SK-N-SH (cell line): ENCODE data around the gene UGP2. TPM values are rescaled to one million over a fixed set of nuclear protein-coding genes. Genes with fewer than 3 reads are reported as not detected.

ENCODE experiments used
- CTCF ChIA-PET: fragments of 300-600, 350-600 bp; formaldehyde crosslinking; extraction: SDS; loops from one replicate; lab custom pipeline; 2021; lab: Yijun Ruan, JAX
- POLR2A ChIA-PET: fragments of 350-600 bp; sonication (Branson Sonifier 250); formaldehyde crosslinking; extraction: SDS; loops from one replicate; lab custom pipeline; 2020; ENCODE audit warnings: antibody characterized with exemption, inconsistent platforms; lab: Yijun Ruan, JAX
- DNase-seq: peaks from one replicate; pipeline ENCODE4 v3.0.0; 2012
- H2AFZ ChIP-seq: fragments of 200-600 bp; sonication (generic); 2 replicates; pipeline ENCODE4 v1.8.1; 2016; ENCODE audit warnings: antibody characterized with exemption, mild to moderate bottlenecking, low read depth
- H3F3A ChIP-seq: fragments of 200-600 bp; sonication (generic); replicated peaks from 2 replicates; pipeline ENCODE3; 2016; ENCODE audit warnings: antibody characterized with exemption, mild to moderate bottlenecking; ENCODE audit not compliant: insufficient read depth
- H3K27ac ChIP-seq, 2 experiments: fragments of 200-500 bp in 1 of 2; fragments of 200-600 bp in 1 of 2; sonication (Bioruptor generic) in 1 of 2; sonication (generic), shearing (Covaris generic) in 1 of 2; 2 replicates each; pipeline versions ENCODE4 v1.5.1 to v1.6.1; 2014 to 2016; ENCODE audit warnings: low read depth in 2 of 2, inconsistent platforms in 1 of 2, low read length in 1 of 2, mild to moderate bottlenecking in 1 of 2, mixed read lengths in 1 of 2
- H3K27me3 ChIP-seq: fragments of 200-600 bp; sonication (generic), shearing (Covaris generic); 2 replicates; pipeline ENCODE4 v1.6.1; 2016; ENCODE audit warnings: mixed run types; ENCODE audit not compliant: insufficient read depth
- H3K36me3 ChIP-seq, 2 experiments: fragments of 200-500 bp in 1 of 2; fragments of 200-600 bp in 1 of 2; sonication (Bioruptor generic) in 1 of 2; sonication (generic) in 1 of 2; replicated peaks in 1 of 2; 2 replicates each; pipeline versions ENCODE3 to v1.5.1; 2014 to 2016; ENCODE audit warnings: low read length in 1 of 2, mild to moderate bottlenecking in 1 of 2; ENCODE audit not compliant: insufficient read depth in 2 of 2, control insufficient read depth in 1 of 2
- H3K4me1 ChIP-seq, 2 experiments: fragments of 200-500 bp in 1 of 2; fragments of 200-600 bp in 1 of 2; sonication (Bioruptor generic) in 1 of 2; sonication (generic), shearing (Covaris generic) in 1 of 2; 2 replicates each; pipeline versions ENCODE4 v1.5.1 to v1.6.1; 2014 to 2016; ENCODE audit warnings: low read depth in 1 of 2, low read length in 1 of 2, mixed run types in 1 of 2; ENCODE audit not compliant: insufficient read depth in 2 of 2, control insufficient read depth in 1 of 2
- H3K4me2 ChIP-seq: fragments of 200-600 bp; sonication (generic), shearing (Covaris generic); 2 replicates; pipeline ENCODE4 v1.6.1; 2017; ENCODE audit warnings: mixed run types
- H3K4me3 ChIP-seq, 2 experiments: fragments of 200-500 bp in 1 of 2; fragments of 200-600 bp in 1 of 2; sonication (Bioruptor generic) in 1 of 2; sonication (generic), shearing (Covaris generic) in 1 of 2; 2 replicates each; pipeline versions ENCODE4 v1.5.1 to v1.8.1; 2014 to 2016; ENCODE audit warnings: low read depth in 2 of 2, inconsistent platforms in 1 of 2, low read length in 1 of 2, mild to moderate bottlenecking in 1 of 2, mixed read lengths in 1 of 2, moderate library complexity in 1 of 2
- H3K79me2 ChIP-seq: fragments of 200-600 bp; sonication (generic); 2 replicates; pipeline ENCODE4 v1.8.1; 2017; ENCODE audit warnings: mild to moderate bottlenecking; ENCODE audit not compliant: insufficient read depth
- H3K9ac ChIP-seq: fragments of 200-600 bp; sonication (generic); 2 replicates; pipeline ENCODE4 v1.6.1; 2017; ENCODE audit warnings: mixed run types
- H3K9me2 ChIP-seq: fragments of 200-600 bp; sonication (generic); 2 replicates; pipeline ENCODE4 v1.6.1; 2017; ENCODE audit warnings: mixed run types
- H3K9me3 ChIP-seq: fragments of 200-600 bp; sonication (generic); 2 replicates; pipeline ENCODE4 v1.6.1; 2017; ENCODE audit warnings: mixed run types, mild to moderate bottlenecking, moderate library complexity
- H4K20me1 ChIP-seq: fragments of 200-600 bp; sonication (generic); 2 replicates; pipeline ENCODE4 v1.6.1; 2017; ENCODE audit warnings: mild to moderate bottlenecking, mixed run types; ENCODE audit not compliant: insufficient read depth
- ELF1 ChIP-seq: IDR thresholded peaks from 2 replicates; pipeline ENCODE4 v1.4.0; 2012
- FOXJ3 ChIP-seq: sonication (generic); formaldehyde crosslinking; IDR thresholded peaks from 2 replicates; pipeline ENCODE4 v1.5.1; 2020; ENCODE audit warnings: mild to moderate bottlenecking, missing genetic modification reagents
- FOXM1 ChIP-seq: IDR thresholded peaks from 2 replicates; pipeline ENCODE4 v1.4.0; 2012; ENCODE audit warnings: low read depth, mild to moderate bottlenecking
- IRF3 ChIP-seq: fragments of 150-350 bp; IDR thresholded peaks from 2 replicates; pipeline ENCODE4 v1.6.1; 2016; ENCODE audit warnings: mild to moderate bottlenecking, low read depth, low read length
- MEF2A ChIP-seq: IDR thresholded peaks from 2 replicates; pipeline ENCODE4 v1.4.0; 2012; ENCODE audit warnings: low read depth, borderline replicate concordance
- PBX3 ChIP-seq: IDR thresholded peaks from 2 replicates; pipeline ENCODE4; 2012
- RAD21 ChIP-seq: IDR thresholded peaks from 2 replicates; pipeline ENCODE4 v1.6.1; 2012; ENCODE audit warnings: mild to moderate bottlenecking, low read length
- REST ChIP-seq: IDR thresholded peaks from 2 replicates; pipeline ENCODE4 v1.6.1; 2012; ENCODE audit warnings: mild to moderate bottlenecking, low read depth, low read length, moderate library complexity
- SIN3A ChIP-seq: IDR thresholded peaks from 2 replicates; pipeline ENCODE4 v1.6.1; 2012; ENCODE audit warnings: low read depth, mild to moderate bottlenecking, low read length, moderate library complexity, borderline replicate concordance
- TCF12 ChIP-seq: IDR thresholded peaks from 2 replicates; pipeline ENCODE4 v1.4.0; 2012
- USF1 ChIP-seq: IDR thresholded peaks from 2 replicates; pipeline ENCODE4 v1.4.0; 2012; ENCODE audit warnings: low read depth, borderline replicate concordance
- USF2 ChIP-seq: fragments of 150-350 bp; IDR thresholded peaks from 2 replicates; pipeline ENCODE4 v1.6.1; 2017; ENCODE audit warnings: antibody characterized with exemption, low read length, low read depth, borderline replicate concordance
- WGBS: methylation state at CpG from one replicate; pipeline ENCODE4 v1.1.6; 2017; ENCODE audit warnings: low lambda C conversion rate; 5-methylcytosine and 5-hydroxymethylcytosine counted together
- polyA plus RNA-seq, 3 experiments: library from polyadenylated mRNA; depleted of rRNA; stranded (reverse); fragments of >200 nt; gene quantifications; 2 replicates each; pipeline ENCODE4 v1.2.3, GENCODE V29; 2012

The UGP2 gene
- polyA plus RNA-seq, 1 of the 3 experiments (the other 2 are of a cell fraction): 30.1 TPM

GRCh38 chr2:63863707-63864106, 22.0 kb downstream of the UGP2 start:
- no peaks in the 10 kb centered on the region for H3F3A ChIP-seq
- CTCF ChIA-PET: interaction anchor here (0.6 to 6.6 kb wide), 5 partner anchors 11 to 190 kb away, joined by 3 to 71 read pairs (median 6); no protein-coding TSS in a partner anchor
- no peaks in the 10 kb centered on the region; a peak in 1 of 4 replicates for H3K4me1 ChIP-seq
- POLR2A ChIA-PET: no interaction called here
- H3K9ac ChIP-seq: no peak overlapping the region
- H3K9me3 ChIP-seq: no peaks in the 10 kb centered on the region
- no peak for TF ChIP-seq FOXJ3
- TF ChIP-seq MEF2A: no peak
- TF ChIP-seq RAD21: no peak
- no peak for TF ChIP-seq ELF1
- no peak for TF ChIP-seq TCF12
- TF ChIP-seq USF1: no peak
- TF ChIP-seq PBX3: no peak
- no peak for TF ChIP-seq FOXM1
- peaks cover 17% of the 10 kb centered on the region; the same call in 1 of the 2 replicates for H3K79me2 ChIP-seq
- no peaks in the 10 kb centered on the region for H3K9me2 ChIP-seq
- 96% methylated on average over 1 of the region's 1 CpG for WGBS
- no peak overlapping the region for H3K27ac ChIP-seq
- no peak overlapping the region for H3K4me2 ChIP-seq
- H3K36me3 ChIP-seq: peaks cover 48 to 68% of the 10 kb centered on the region in 2 experiments
- H3K27me3 ChIP-seq: no peaks in the 10 kb centered on the region
- DNase-seq: no peak
- no peaks in the 10 kb centered on the region for H4K20me1 ChIP-seq
- H3K4me3 ChIP-seq: no peak overlapping the region
- H2AFZ ChIP-seq: no peak overlapping the region

- Histone ChIP-seq H3K9me3 (no peaks in the 10 kb centered on the region), H3K9me2 (no peaks in the 10 kb centered on the region), H4K20me1 (no peaks in the 10 kb centered on the region), H3F3A (no peaks in the 10 kb centered on the region), H3K4me1 (no peaks in the 10 kb centered on the region; a peak in 1 of 4 replicates), H3K9ac (no peak overlapping the region), H3K27me3 (no peaks in the 10 kb centered on the region), H3K36me3 (peaks cover 41 to 54% of the 10 kb centered on the region in 2 experiments), H3K4me2 (no peak overlapping the region), H3K27ac (no peak overlapping the region), H3K79me2 (peaks cover 20% of the 10 kb centered on the region; the same call in 1 of the 2 replicates), H3K4me3 (no peak overlapping the region), H2AFZ (no peak overlapping the region)
- ChIA-PET POLR2A (no interaction called here), CTCF (interaction anchor here (1.4 to 6.6 kb wide), 4 partner anchors 9 to 174 kb away, joined by 3 to 71 read pairs (median 10); no protein-coding TSS in a partner anchor)
- WGBS: 99% methylated on average over 6 of the region's 6 CpGs
- TF ChIP-seq FOXJ3 (no peak), IRF3 (no peak), TCF12 (no peak), USF2 (no peak), SIN3A (no peak), REST (no peak)
- DNase-seq: no peak
Measured at GRCh38 chr2:63865159-63865799, 23.6 kb downstream of the UGP2 start.
